ENCODE measurements around the gene TBC1D9. TPM values are rescaled to one million over a fixed set of nuclear protein-coding genes. Genes with fewer than 3 reads are reported as not detected.
A peak's percentile ranks its signal among the peaks of the same experiment; 100 is the strongest.

The TBC1D9 gene
- polyA plus RNA-seq, 3 donors = 13.6 to 33.5 (median 21.0) TPM

DNA sequence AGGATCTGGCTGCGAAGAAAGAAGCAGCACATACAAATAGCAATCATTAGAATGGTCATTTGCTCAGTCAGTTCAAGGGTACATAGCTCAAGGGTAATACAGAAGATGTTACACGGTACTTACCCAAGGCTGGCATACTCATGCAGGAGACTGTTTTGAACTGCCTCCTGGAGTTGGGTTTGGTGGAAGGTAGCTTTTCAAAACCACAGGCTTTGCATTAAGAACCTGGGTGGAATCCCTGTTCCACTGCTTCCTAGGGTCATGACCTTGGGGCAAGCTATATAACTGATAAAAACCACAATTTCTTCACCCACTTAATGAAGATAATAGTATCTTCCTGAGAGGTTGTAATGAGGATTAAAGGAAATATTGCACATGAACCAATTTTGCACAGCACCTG lies 36.5 kb downstream of the TBC1D9 start:
- H3K27ac Mint-ChIP-seq = peak overlapping the region; percentile 95 to 99 (median 97)
- Histone ChIP-seq H3K36me3 (replicated peaks in 1 of 2; ENCODE audit: control insufficient read depth in 1 of 2, insufficient read depth in 2 of 2, low read length in 2 of 2) (peaks cover 0 to 10% of the 10 kb centered on the region in 2 donors), H4K20me1 (ENCODE audit: insufficient read depth, low read length) (peaks cover 13% of the 10 kb centered on the region), H3K4me1 (ENCODE audit: control insufficient read depth in 1 of 2, insufficient read depth in 2 of 2, low read length in 2 of 2) (peaks cover 55 to 63% of the 10 kb centered on the region in 2 donors), H3K9me3 (replicated peaks in 1 of 2; ENCODE audit: control insufficient read depth in 1 of 2, insufficient read depth in 1 of 2, low read length in 2 of 2) (no peaks in the 10 kb centered on the region), H3K9ac (ENCODE audit: insufficient read depth, low read length, poor library complexity, severe bottlenecking) (peak overlapping the region; percentile 43), H3K4me2 (replicated peaks; ENCODE audit: extremely low read depth, low read length, poor library complexity, severe bottlenecking) (peak overlapping the region; percentile 31), H3K79me2 (ENCODE audit: insufficient read depth, low read length) (peaks cover 59% of the 10 kb centered on the region), H3K4me3 (replicated peaks in 1 of 3; ENCODE audit: low read depth in 2 of 3, low read length in 3 of 3) (peak overlapping the region in 1 of 3 experiments; percentile 69), H2AFZ (ENCODE audit: insufficient read depth, low read depth, low read length, poor library complexity, severe bottlenecking) (no peak overlapping the region), H3K27ac (ENCODE audit: low read depth in 1 of 2, low read length in 2 of 2) (peak overlapping the region; percentile 95 to 97), H3K27me3 (ENCODE audit: control insufficient read depth in 2 of 2, insufficient read depth in 2 of 2, low read length in 2 of 2) (no peaks in the 10 kb centered on the region)
- DNase-seq = peak in 1 of 3 donors; percentile 24
- H3K4me3 Mint-ChIP-seq = peak overlapping the region in 1 of 2 donors; percentile 23
- H3K27me3 Mint-ChIP-seq (ENCODE audit: low read depth in 3 of 3) = peaks cover 0 to 1% (median 0%) of the 10 kb centered on the region in 3 donors
- H3K9me3 Mint-ChIP-seq = no peaks in the 10 kb centered on the region
- TF ChIP-seq, protein P1, sequence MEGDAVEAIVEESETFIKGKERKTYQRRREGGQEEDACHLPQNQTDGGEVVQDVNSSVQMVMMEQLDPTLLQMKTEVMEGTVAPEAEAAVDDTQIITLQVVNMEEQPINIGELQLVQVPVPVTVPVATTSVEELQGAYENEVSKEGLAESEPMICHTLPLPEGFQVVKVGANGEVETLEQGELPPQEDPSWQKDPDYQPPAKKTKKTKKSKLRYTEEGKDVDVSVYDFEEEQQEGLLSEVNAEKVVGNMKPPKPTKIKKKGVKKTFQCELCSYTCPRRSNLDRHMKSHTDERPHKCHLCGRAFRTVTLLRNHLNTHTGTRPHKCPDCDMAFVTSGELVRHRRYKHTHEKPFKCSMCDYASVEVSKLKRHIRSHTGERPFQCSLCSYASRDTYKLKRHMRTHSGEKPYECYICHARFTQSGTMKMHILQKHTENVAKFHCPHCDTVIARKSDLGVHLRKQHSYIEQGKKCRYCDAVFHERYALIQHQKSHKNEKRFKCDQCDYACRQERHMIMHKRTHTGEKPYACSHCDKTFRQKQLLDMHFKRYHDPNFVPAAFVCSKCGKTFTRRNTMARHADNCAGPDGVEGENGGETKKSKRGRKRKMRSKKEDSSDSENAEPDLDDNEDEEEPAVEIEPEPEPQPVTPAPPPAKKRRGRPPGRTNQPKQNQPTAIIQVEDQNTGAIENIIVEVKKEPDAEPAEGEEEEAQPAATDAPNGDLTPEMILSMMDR (IDR thresholded peaks at IDR 0.05) = no peak
- H3K4me1 Mint-ChIP-seq = peaks cover 62% of the 10 kb centered on the region
- 100% methylated on average over 1 of the region's 2 CpGs for WGBS (ENCODE audit: insufficient coverage)
- intact Hi-C loops (cut with micrococcal nuclease) = loop anchor here (2.0 to 10.0 kb wide), 3 partner anchors 38 to 1265 kb away; partner anchors contain the start of genes RAB33B (in 1 of the 2) and TBC1D9 (in 1 of the 2)
- peaks cover 8 to 22% of the 10 kb centered on the region in 2 donors for H3K36me3 Mint-ChIP-seq

DNA sequence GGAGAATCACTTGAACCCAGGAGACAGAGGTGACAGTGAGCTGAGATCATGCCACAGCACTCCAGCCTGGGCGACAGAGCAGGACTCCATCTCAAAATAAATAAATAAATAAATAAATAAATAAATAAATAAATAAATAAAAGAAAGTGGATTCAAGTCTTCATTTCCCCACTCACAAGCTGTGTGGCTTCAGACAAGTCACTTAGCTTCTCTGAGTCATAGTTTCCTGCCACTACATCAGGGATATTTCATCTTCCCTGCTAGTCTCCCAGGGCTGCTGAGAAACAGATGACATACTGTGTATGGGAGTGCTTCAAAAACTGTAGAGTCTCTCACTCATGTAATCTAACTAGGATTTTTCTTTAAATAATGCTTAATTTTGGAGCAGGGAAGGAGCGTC lies 37.2 kb downstream of the TBC1D9 start:
- Mint-ChIP-seq H3K4me3 (no peak overlapping the region), H3K9me3 (no peaks in the 10 kb centered on the region), H3K27me3 (ENCODE audit: low read depth in 3 of 3) (peaks cover 0 to 1% (median 0%) of the 10 kb centered on the region in 3 donors), H3K4me1 (peaks cover 58% of the 10 kb centered on the region), H3K36me3 (peaks cover 9 to 22% of the 10 kb centered on the region in 2 donors), H3K27ac (peak overlapping the region; percentile 95 to 99 (median 97))
- no peaks in the 10 kb centered on the region for H3K27me3 ChIP-seq (ENCODE audit: control insufficient read depth in 2 of 2, insufficient read depth in 2 of 2, low read length in 2 of 2)
- H3K27ac ChIP-seq (ENCODE audit: low read depth in 1 of 2, low read length in 2 of 2) = peak overlapping the region; percentile 95 to 97
- peaks cover 57% of the 10 kb centered on the region for H3K79me2 ChIP-seq (ENCODE audit: insufficient read depth, low read length)
- no peak overlapping the region for H2AFZ ChIP-seq (ENCODE audit: insufficient read depth, low read depth, low read length, poor library complexity, severe bottlenecking)
- peak overlapping the region in 1 of 3 experiments; percentile 25 for H3K4me3 ChIP-seq (replicated peaks in 1 of 3; ENCODE audit: low read depth in 2 of 3, low read length in 3 of 3)
- intact Hi-C loops (cut with micrococcal nuclease) = loop anchor here (5.0 to 10.0 kb wide), 2 partner anchors 38 to 1264 kb away; partner anchors contain the start of genes RAB33B (in 1 of the 2) and TBC1D9 (in 1 of the 2)
- H3K9ac ChIP-seq (ENCODE audit: insufficient read depth, low read length, poor library complexity, severe bottlenecking) = peak overlapping the region; percentile 75
- peaks cover 55 to 61% of the 10 kb centered on the region in 2 donors for H3K4me1 ChIP-seq (ENCODE audit: control insufficient read depth in 1 of 2, insufficient read depth in 2 of 2, low read length in 2 of 2)
- peaks cover 0 to 10% of the 10 kb centered on the region in 2 donors for H3K36me3 ChIP-seq (replicated peaks in 1 of 2; ENCODE audit: control insufficient read depth in 1 of 2, insufficient read depth in 2 of 2, low read length in 2 of 2)
- TF ChIP-seq, protein P1 (IDR thresholded peaks at IDR 0.05) = no peak
- H3K9me3 ChIP-seq (replicated peaks in 1 of 2; ENCODE audit: control insufficient read depth in 1 of 2, insufficient read depth in 1 of 2, low read length in 2 of 2) = no peaks in the 10 kb centered on the region
- 0% methylated on average over 1 of the region's 2 CpGs for WGBS (ENCODE audit: insufficient coverage)
- peaks cover 16% of the 10 kb centered on the region for H4K20me1 ChIP-seq (ENCODE audit: insufficient read depth, low read length)
- H3K4me2 ChIP-seq (replicated peaks; ENCODE audit: extremely low read depth, low read length, poor library complexity, severe bottlenecking) = peak overlapping the region; percentile 31
- peak; percentile 81 to 95 (median 93) for DNase-seq

All from CD14-positive monocyte (primary cell).